LoVo (cell line): ENCODE measurements around the gene SDK2.

ENCODE experiments used
- DNase-seq: peaks from one replicate; pipeline ENCODE4 v3.0.0-alpha.2; 2016; ENCODE audit warnings: low spot score

Gene SDK2

DNA sequence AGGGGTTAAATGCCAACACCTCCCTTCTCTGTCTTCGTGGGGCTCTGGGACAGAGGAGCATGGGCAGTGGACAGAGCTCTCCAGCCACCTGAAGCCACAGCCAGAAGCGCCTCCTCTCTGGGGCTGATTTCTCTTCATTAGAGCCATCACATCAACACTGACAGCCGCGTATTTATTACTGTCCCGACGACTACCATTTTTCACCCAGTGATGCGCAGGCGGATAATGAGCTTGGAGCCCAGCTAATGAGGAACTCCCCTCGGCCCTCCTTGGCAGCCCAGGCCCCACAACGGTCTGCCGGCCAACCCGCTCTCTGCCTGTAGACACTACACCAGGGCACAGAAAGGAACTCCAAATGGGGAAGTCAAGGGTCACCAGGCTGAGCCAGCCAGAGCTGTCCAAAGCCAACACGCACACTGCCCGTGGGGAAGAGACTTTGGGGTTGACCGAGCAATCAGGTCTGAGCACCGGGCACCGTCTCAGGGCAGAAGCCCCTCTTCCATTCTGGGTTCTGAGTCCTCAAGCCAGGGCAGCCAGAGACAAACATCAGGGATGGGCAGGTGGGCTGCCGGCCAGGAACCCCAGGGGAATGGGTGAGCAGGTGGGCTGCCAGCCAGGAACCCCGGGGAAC is 13.2 kb downstream of the SDK2 start:
- no peak for DNase-seq

DNA sequence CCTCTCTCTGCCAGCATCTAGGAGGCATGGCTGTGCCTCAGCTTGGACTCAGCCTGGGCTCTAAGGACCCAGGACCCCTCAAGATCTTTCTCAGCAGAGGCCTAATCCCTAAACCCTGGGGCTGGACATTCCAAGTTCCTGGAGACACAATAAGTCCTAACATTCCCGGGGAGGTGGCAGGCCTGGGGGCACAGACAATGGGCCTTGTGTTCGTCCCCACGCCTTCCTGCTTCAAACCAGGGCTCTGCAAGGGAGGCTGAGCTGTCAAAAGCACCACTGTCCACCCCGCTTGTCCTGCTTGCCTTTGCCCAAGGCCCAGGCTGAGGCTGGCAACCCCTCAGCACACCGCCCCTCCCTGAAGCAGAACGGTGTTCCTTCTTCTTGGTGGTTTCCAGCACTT is 13.7 kb downstream of the SDK2 start:
- DNase-seq = no peak

DNA sequence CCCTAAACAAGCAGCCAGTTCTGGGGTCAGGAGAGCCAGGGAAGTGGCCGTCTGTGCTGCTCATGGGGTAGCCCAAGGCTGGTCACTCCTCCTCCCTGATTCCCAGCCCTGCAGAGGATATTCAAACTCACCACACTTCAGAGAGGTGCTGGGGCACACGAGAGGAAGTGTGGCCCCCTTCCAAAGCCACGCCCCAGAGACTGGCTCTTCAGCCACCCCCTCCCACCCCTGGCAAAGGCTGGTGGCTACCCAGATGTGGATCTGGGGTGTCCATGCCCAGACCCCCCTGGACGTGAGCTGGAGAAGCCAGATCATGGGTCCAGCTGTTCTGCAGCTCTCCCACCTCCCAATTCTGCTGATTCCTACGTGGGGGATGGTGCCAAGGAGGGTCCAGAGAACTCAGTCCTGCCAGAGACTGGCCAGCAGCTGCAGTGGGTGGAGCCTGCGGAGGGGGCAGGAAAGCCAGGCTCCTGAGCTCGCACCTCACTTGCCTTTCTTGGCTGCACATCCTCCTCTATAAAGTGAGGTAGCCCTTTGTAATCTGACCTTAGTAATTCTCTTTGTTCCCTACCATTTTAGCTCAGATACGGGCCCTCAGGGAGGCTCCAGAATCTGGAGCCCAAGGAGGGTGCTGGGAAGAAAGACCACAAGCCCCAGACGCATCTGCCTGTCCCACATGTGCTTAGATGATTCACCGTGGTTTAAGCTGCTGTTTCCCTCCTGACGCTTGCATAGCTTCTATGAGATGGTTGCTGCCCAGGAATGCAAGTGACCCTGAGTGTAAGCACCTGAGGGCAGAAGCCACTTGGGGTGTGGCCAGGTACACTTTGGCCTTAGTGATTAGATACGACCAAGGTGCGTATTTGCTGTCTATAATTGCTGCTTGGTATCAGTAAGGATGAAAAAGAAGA is 15.3 kb downstream of the SDK2 start:
- no peak for DNase-seq

DNA sequence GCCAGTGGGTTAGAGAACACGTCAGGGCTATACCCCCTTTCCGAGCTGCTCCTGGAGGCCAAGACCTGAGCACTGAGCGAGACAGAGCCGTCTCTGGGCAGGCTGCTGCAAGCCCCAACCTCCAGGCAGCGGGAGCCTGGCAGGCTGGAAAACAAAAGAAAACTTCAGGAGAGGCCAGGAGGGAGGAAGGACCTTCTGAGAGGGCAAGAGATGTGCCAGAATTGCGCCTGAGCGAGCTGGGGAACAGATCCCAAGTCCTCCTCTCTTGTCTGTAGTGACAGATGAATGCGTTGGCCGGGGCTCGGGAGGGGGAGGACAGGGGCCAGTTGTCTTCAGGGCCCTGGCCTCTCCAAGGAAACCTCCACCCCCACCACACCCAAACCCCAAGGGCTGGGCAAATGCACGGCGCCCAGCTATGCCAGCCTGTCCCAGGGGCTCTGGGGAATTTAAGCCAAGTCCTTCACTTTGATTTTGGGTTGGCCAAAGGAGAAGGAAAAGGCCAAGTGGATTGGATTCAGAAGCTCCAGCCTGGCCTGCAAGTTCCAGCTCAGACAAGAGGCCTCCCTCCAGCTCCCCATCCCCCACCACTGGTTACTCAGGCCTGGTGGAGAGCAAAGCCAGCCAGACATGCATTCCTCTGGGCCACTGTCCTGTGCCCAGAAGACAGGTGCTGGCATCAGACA is 18.1 kb downstream of the SDK2 start:
- no peak for DNase-seq

DNA sequence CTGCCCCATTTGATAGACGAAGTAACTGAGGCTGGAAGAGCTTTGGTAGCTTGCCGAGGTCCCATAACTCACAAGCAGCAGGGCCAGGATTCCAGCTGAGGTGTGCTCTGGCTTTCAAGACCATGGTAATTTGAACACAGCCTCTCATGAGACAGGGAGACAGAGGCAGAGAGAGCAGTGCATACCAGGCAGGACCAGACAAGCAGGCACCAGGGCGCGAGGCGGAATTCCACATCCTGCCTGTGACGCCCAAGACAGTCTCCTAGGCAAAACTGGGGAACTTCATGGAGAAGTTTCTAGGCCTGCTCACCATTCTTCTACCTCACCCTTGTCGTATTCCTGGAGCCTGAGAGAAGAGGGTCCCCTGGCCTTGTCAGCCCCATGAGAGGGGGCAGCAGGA is 19.2 kb downstream of the SDK2 start:
- no peak for DNase-seq

DNA sequence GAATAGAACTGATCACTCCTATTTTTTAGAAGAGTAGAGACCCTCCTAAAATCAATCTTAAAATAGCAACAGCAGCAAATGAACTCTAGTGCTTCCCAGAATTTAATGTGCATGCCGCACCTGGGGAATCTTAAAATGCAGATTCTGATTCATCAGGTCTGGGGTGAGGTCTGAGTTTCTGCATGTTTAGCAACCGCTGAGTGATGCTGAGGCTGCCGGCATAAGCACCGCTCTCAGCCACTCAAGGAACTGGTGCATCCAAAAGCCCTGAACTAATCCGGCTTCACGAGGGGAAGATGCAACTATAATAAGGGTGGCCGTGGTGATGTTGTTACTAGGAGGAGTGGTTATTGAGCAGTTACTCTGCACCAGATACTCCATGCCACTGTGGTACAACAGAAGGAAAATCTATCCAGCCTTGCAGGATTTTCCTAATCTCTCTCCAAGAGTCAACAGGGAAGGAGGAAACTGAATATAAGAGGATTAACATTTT is 19.7 kb downstream of the SDK2 start:
- DNase-seq = no peak

DNA sequence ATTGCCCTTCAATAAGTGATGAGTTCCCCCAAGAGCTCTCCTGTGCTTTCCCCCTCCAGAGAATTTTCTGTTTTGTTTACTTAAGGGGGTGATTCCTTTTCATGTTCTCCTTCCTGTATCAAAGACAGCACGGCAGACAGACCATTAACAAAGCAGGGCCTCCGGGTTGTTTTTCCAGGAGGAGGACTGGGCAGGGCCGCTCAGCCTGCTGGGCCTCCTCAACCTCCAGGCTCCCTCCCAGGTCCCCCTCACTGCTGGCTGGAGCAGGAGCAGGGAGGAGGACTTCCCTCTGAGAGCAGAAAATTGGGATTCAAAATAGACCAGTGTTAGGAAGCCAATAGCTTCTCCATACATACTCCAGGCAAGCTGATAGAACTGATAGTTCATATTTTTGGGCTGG is 20.4 kb downstream of the SDK2 start:
- DNase-seq = no peak

DNA sequence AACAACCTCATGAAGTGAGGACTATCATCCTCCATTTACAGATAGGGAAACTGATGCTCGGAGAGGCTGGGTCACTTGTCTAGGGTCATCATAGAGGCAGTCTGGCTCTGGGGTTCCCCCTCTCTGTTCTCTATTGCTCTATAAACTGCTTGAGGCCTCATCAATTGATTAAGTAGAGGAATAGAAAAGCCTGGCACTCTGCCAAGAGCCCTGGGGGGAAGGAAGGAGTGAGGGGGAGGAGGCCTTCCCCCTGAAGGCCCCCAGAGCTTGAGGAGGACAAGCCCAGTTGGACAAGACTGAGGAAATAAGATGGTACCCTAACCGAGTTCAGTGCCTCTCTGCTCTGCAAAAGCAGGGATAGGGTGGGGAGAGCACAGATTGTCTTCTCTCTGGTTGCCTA is 21.0 kb downstream of the SDK2 start:
- no peak for DNase-seq

DNA sequence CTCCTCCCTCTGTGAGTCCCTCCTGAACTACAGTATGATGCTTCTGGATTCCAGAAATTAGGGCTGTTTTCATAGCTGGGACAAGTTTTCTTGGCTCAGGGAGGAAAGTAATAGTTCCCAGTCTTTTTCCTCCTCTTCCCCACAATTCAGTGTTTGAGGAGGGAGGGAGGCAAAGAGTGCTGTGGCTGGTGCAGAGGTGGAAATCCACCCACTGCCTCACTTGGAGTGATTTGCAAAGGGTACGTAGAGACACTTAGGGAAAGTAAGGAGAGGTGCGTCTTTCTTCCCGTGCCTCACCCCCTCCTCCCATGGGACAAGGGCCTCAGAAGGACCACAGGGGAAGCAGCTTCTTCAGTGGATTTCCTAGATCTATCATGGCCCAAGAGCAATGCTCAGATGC is 21.9 kb downstream of the SDK2 start:
- no peak for DNase-seq

DNA sequence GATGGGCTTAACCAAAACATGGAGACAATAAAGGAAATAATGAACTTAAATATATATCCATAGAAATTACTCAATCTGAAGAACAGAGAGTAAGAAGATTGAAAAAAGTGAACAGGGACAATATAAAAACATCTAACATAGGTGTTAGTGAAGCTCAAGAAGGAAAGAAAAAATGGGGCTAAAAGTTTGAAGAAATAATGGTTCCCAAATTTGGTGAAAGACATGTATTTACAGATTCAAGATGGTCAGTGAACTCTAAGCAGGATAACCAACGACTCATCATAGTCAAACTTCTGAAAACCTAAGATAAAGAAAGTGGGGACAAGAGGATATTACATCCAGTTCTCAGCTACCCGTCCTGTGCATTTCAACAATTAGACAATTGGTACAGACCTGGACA is 22.6 kb downstream of the SDK2 start:
- DNase-seq = no peak

DNA sequence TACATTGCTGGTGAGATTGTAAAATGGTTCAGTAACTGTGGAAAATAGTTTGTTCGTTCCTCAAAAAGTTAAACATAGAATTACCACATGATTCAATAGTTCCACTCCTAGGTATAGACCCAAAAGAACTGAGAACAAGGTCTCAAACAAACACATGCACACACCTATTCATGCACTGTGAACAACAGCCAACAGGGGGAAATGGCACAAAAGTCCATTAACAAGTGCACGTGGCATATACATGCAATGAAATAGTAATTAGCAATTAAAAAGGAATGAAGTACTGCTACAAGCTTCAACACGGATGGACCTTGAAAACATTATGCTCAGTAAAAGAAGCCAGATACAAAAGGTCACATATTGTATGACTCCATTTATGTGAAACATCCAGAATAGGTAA is 23.8 kb downstream of the SDK2 start:
- DNase-seq = no peak

DNA sequence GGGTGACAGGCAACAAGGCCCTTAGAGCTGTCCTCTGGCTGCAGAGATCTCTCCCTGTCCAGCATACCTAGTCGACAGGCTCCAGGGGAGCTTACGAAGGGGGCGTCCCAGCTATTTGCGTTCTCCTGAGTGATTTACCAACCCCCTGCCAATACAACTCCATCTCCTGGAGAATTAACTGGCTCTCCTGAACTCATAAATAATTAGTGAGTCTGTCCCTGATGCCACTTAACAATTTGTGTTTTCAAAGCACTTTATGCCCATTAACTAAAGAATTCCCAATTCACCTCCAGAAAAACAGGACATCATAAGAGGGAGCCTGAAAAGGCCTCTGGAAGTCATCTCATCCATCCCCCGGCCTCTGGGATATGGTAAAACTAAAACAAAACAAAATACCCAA is 26.7 kb downstream of the SDK2 start:
- DNase-seq = no peak

DNA sequence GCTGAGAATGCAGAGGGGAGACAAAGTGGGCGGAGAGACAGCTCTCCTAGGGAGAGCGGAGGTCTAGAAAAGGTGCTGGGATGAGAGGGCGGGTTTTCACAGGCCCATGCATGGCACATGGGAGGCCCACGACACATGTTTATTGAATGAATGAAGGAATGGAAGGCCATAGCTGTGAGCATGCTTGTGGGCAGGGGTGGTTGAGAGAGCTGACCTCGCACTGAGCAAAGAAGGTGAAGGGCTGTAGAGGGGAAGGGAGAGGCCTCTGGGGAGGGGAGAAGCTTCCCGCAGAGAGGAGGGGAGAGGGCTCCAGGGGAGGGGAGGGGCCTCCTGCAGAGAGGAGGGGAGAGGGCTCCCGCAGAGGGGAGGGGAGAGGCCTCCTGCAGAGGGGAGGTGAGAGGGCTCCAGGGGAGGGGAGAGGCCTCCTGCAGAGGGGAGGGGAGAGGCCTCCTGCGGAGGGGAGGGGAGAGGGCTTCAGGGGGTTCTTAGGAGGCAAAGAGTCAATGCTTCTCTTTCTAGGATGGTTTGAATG is 27.3 kb downstream of the SDK2 start:
- no peak for DNase-seq

DNA sequence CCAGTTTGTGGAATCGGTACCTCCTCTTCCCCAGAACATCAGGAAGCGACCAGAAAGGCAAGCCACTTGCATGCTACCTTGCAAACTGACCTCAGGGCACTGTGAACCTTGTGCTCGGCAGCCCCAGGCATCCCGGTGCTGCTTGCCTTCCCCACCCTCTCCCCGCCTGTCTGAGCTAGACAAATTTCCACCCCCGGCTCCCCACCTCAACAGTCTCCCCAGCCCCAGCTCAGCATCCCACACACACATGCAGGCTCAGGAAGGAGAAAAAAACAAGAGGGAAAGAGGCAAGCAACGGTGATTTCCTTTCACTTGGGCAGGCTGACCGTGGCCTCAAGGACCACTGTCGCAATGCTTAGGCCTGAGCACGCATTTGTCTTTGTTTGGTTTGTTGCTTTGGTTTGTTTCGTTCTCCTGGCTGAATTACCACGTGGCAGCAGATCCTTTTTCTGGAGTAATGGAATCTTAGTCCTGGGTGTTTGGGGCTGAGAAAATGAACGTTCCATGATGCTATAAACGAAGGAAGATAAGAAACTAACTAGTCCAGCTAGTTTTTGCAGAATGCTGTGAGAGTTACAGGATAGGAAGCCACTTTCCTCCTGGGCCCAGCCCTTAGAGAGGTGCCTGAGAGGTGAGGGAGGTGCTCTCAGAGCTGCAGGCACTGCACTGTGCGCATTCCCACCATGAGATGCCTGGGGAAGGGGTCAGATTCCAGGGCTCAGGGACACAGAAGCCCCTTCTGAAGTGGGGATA is 27.9 kb downstream of the SDK2 start:
- no peak for DNase-seq

DNA sequence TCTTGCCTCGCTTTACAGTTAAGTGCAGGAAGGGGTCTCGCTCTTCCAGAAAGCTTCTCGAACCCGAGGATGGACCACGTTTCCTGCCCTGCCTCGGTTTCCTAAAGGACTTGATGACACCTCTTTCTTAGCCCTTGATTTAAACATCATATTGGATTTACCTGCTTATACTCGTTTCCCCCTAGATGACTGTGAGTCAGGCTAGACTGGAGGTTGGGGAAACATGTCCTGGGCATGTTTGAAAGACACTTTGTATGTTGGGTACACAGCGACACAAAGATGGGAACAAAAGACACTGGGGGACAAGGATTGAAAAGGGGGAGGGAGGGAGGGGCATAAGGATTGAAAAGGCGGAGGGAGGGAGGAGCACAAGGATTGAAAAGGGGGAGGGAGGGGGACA is 30.0 kb downstream of the SDK2 start:
- DNase-seq = no peak

DNA sequence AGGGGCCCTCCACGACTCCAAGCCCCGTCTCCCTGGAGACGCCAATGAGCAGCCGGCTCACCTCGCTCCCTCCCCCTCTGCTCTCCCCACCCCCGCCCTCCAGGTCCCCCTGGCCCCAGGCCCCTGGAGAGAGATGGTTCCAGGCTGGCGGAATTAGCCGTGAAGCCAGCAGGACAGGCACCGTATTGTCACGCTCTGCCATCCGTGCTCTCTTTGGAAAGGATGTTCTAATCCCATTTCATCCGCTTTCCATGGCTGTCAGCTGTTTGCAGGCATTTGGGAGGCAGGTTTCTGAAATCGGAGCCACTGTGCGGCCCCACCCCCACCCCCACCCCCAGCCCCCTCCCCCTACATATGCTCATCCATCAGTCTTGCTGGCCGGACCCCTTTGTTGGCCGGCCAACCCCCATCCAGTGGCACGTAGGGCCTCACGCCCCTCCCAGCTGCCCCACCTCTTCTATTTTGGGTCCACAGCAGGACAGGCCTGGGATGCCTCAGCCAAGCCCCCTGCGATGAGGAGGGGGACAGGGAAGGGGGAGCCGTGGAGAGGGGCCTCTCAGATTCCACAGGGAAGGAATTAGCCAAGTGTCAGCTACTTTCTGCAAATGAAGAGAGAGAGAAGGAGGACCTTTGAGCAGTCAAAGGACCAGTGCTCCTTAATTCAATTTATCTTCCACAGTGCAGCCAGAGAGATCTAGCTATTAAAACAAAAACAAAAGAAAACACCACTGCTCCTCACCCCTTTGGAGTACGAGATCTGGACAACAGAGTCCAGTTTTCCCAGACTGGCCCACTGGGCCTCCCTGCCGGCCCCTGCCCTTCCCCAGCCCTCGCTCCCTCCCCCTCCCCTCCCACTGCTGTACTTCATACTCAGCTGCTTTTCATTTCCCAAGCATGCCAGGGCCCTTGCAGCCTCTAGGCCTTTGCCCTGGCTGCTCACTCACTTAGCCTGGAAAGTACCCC is 30.7 kb downstream of the SDK2 start:
- no peak for DNase-seq

DNA sequence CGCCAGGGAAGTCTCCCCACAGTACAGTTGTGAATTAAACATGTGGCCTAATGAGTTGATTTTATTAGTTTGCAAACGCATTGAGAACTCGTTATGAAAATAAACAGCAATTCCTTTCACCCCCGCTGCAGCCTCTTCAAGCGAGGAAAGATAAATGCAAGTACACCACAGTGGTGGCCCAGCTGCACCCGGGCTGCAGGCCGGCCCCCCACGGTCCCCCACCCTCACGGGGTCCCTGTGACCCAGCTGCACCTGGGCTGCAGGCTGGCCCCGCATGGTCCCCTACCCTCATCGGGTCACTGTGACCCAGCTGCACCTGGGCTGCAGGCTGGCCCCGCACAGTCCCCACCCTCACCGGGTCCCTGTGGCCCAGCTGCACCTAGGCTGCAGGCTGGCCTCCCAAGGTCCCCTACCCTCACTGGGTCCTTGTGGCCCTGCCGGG is 32.2 kb downstream of the SDK2 start:
- no peak for DNase-seq

DNA sequence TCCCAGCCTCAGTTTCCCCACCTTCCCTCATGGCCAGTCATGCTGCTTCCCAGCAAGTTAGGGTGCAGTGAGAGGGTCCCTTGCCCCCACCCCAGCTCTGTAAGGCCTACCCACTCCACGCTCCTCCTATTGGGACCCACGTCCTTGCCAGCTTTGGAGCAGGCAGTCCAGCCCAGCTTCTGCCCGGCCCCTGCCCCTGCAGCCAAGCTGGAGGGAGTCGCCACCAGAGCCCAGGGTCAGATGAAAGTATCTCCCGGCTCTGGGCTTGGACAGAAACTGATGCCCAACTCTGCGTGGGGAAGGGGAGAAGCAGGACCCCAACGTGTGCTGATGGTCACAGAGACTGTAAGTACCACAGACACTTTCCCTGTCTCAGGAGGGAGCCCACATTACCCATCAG is 32.6 kb downstream of the SDK2 start:
- no peak for DNase-seq

DNA sequence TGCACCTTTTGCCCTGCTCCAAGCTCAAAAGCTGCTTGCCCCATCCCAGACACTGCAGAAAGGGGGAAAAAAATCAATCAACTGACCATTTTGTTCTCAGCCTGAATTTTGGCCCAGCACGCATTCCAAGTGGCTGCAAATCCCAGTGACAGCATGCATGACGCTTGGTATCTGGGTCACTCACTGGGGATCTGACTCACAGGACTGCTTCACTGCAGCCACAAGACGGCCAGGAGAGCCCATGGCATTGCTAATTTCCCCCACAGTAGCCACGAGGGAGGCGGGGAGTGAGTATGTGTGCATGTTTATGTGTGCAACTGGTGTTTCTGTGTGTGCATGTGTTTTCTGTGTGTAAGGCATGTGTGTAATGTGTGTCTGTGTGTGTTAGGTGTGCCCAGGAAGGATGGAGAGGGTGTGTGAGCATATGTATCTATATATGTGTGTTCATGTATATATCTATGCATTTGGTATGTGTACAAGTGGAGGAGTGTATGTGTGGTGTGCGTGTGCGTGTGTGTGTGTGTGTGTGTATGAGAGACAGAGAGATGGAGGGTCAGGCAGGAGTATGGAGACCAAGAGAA is 33.8 kb downstream of the SDK2 start:
- DNase-seq = no peak

DNA sequence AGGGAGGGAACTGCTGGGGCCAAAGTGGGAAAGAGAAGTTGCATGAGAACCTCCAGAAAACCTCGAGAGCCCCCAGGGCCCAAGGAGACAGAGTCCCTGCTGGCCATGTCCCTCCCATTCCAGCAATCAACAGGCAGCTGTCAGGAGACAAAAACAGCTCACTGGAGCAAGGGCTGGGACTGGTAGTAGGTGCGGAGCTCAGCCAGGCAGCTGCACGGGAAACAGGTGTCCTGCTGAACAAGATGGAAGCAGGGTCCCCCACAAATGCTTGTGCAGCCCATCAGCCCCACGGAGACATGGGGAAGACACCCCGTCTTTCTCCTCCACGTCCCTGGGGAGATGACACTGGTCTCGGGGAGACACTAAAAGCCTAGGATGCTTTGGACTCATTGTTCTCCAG is 34.5 kb downstream of the SDK2 start:
- no peak for DNase-seq
